ENCODE results near the gene FKBP1A.
"Not testable (repeated sequence)": the region's sequence is repeated elsewhere in the genome, so short reads cannot be mapped to it uniquely, and the experiment has no call there.

Gene FKBP1A

DNA sequence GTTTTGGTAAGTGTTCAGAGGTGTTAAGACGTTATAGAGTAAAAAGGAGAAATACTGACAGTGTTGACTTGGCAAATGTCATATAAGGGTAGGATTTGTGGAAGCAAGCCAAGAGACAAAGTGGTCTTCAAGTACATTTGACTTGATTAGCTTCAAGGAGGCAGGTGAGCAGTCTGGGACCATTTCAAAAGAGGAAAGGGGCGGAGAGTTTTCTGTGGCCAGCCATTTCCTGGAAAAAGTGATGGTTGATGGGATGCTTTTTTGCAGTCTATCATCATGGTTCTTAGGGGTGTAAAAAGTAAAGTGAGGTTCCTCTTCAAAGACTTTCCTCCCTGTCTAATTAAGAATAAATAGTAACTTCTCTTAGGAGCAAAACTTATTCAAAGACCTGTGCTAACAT is 28.7 kb downstream of the FKBP1A start:
- DNase-seq (ENCODE audit: low read depth in 2 of 2): peak in 1 of 2 donors; percentile 28

DNA sequence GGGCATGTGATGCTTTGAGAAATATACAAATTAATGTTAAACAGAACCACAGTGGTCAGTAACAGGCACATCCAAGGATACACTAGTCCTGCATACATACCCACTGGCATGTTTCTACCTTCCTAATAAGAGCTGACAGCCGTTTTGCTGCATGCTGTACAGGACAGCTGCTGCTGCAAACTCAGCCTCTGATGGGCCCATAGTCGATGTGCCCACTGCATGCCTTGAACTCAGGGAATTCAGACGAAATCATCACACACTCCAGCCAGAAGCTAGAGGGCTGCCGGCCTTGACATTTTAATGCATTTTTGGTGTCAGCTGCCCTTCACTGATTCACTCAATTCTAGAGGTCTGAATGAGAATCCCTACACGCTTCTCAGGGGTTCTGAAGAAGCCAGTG is 29.3 kb downstream of the FKBP1A start:
- no peak for DNase-seq (ENCODE audit: low read depth in 2 of 2)

DNA sequence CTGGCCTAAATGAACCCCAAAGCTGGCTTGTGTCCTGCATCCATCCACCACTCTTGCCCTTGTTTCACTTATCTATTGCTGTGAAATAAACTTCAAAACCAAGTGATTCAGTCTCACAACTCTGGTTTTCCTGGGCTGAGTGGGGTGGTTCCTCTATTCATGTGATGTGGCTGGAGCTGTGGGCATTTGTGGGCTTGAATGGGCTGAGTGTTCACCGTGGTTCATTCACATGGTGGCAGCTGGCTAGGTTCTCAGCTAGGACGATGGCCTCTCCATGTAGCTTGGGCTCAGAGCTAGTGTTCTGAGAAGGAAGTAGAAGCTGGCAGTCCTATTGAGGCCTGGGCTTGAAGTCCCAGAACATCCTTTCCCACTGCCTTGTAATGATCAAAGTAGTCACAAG is 30.4 kb downstream of the FKBP1A start:
- no peak for DNase-seq (ENCODE audit: low read depth in 2 of 2)

DNA sequence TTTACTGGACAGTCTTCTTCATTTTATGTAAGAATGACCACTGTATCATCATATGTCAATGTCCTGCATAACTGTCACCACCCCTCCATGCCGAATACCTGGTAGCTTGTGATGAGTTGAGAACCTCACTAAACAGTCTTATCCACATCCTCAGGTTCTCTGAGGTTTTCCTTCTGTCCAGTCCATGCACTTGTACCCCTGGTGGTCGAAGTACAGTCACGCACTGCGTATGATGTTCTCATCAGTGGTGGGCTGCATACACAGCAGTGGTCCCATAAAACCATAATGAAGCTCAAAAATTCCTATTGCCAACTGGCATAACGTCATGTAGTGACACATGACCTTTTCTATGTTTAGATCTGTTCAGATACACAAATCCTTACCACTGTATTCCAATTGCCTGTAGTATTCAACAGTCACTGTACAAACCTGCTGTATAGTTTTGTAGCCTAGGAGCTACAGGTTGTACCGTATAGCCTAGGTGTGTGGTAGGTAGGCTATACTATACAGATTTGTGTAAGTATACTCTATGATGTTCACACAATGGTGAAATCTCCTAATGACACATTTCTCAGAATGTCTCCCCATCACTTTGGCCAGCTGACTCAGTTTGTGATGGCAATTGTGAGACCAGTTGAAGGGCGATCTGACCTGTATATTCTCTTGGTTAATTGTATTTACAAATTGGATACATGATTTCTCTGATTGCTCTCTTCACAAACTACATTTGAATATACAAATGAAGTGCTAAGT is 32.6 kb downstream of the FKBP1A start:
- no peak for DNase-seq (ENCODE audit: low read depth in 2 of 2)

DNA sequence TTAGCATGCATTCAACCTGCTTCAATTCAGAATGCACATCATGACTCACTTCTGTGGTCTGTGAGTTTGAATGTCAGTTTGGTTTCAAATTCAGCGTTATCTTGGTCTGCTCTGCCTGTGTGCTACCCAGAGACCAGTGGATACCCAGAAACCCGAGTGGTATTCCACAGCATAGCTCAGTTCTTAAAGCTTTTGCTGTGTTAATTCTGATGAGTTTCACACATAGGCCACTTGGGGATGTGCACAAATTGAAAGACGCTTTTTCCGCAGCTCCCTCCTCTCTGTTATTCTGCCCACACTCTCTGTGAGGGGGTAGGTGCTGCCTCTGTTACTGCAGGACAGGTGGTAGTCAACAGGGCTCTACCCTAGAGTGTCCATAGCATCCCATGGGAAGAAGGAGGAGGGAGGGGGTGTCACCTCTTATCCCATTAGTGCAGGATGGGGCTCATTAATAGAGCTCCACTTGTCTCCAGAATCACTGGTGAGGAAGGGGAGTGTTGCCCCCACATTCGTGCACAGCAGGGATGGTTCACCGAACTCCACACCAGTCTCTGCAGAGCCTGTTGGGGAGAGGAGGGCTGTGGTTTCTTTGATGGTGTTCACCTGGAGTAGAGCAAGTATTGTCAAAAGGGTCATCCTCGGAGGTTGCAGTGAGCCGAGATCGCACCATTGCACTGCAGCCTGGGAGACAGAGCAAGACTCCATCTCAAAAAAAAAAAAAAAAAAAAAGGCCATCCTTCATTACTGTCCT is 34.8 kb downstream of the FKBP1A start:
- DNase-seq (ENCODE audit: low read depth in 2 of 2): peak in 1 of 2 donors; percentile 37

DNA sequence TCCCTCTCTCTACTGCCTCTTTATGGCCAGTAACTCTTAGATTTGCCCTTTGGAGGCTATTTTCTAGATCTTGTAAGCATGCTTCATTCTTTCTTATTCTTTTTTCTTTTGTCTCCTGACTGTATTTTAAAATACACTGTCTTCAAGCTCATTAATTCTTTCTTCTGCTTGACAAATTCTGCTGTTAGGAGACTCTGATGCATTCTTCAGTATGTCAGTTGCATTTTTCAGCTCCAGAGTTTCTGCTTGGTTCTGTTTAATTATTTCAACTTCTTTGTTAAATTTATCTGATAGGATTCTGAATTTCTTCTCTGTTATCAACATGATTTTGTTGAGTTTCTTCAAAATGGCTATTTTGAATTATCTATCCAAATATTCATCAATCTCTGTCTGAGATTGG is 38.9 kb downstream of the FKBP1A start:
- DNase-seq (ENCODE audit: low read depth in 2 of 2): no peak

DNA sequence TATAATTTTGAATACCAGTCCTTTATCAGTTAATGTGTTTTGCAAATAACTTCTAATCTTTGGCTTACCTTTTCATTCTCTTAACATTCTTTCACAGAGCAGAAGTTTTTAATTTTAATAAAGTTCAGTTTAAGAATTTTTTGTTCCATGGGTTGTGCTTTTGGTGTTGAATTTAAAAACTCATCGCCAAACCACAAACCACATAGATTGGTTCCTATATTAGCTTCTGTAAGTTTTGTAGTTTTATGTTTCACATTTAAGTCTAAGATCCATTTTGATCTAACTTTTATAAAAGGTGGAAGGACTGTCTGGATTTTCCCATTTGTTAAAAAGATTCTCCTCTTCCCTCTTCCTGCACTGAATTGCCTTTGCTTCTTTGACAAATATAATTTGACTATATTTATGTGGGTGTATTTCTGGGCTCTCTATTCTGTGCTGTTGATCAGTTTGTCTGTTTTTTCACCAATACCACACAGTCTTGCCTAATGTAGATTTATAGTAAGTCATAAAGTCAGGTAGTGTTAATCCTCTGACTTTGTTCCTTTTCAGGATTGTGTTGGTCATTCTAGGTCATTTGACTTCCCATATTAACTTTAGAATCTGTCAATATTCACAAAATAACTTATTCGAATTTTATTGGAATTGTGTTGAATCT is 46.4 kb downstream of the FKBP1A start:
- no peak for DNase-seq (ENCODE audit: low read depth in 2 of 2)

DNA sequence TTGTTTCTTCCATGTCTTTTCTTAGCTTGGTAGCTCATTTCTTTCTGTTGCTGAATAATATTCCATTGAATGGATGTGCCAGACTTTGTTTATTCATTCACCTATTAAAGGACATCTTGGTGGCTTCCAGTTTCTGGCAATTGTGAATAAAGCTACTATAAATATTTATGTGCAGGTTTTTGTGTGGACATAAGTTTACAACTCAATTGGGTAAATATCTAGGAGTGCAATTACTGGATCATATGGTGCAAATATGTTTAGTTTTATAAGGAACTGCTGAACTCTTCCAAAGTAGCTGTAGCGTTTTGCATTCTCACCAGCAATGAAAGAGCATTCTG is 47.1 kb downstream of the FKBP1A start:
- DNase-seq (ENCODE audit: low read depth in 2 of 2): no peak

DNA sequence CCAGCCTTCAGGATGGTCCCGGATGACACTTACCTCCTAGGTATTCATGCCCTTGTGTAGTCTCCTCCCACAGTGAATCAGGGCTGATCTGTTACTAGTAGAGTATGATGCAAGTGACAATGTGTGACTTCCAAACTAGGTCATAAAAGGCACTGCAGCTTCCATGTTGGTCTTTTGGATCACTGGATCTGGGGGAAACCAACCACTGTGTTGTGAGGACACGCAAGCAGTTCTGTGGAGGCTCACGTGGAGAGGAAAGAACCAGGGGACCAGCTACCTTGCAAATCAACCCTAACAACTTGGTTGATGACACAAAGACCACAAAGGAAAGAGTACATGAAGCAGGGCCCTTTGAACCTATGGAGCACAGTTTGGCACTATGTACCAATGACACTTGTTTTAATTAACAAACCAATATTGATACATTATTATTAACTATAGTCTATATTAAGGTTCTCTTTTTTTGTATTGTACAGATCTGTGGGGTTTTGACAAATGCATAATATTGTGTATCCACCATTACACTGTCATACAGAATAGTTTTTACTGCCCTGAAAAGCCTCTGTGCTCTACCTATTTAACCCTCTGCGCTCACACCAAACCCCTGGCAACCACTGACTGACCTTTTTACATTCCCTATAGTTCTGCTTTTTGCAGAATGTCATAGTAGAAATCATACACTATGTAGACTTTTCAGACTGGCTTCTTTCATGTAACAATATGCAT is 47.7 kb downstream of the FKBP1A start:
- DNase-seq (ENCODE audit: low read depth in 2 of 2): no peak

DNA sequence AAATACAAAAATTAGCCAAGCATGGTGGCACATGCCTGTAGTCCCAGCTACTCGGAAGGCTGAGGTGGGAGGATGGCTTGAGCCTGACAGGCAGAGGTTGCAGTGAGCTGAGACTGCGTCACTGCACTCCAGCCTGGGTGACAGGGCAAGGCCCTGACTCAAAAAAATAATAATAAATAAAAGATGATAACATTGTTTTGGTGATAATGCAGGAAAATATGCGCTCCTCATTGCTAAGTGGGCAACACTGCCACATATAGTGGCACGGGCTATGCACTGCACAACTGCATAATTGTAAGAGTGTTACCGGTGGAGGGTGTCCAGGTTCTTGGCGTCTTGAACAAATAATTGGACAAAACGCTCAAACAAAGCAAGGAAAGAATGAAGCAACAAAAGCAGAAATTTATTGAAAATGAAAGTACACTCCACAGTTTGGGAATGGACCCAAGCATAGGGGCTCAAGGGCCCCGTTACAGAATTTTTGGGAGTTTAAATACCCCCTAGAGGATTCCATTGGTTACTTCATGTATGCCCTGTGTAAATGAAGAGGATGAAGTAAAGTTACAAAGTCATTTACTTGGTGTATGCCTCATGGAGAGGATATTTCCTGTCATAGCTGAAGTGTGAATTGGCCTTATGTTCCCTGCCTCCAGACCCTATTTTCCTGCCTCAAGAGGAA is 49.3 kb downstream of the FKBP1A start:
- DNase-seq (ENCODE audit: low read depth in 2 of 2): not testable (repeated sequence)

DNA sequence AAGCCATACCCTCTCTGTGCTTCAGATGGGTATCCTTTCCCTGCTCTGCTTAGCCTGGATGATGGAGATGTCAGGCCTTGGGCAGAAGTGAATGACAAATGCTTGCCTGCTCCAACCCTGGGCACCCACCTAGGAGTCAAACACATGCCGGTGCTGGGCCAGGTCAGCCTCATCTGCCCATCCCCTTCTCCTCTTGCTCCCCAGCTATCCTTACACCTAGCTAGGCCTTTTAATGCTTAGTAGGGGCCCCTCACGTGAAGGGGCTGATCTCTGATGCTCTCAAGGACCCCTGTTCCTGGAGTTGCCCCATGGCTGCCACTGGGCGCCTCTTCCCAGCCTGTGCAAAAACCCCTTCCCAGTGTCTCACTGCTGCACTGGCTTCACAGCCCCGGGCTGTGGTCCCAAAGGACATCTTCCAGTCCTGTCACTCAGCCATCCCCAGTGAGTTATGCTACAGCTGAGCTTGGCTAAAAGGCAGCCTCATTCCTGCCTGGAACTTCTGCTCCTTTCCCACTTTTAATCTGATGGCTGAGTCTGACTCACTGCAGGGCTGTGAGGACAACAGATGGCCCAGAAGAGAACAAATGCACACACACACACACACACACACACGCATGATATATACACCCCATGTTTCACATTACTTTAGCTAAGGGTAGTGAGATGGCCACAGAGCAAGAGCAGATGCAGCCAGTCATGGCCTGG is 51.1 kb downstream of the FKBP1A start:
- DNase-seq (ENCODE audit: low read depth in 2 of 2): no peak

DNA sequence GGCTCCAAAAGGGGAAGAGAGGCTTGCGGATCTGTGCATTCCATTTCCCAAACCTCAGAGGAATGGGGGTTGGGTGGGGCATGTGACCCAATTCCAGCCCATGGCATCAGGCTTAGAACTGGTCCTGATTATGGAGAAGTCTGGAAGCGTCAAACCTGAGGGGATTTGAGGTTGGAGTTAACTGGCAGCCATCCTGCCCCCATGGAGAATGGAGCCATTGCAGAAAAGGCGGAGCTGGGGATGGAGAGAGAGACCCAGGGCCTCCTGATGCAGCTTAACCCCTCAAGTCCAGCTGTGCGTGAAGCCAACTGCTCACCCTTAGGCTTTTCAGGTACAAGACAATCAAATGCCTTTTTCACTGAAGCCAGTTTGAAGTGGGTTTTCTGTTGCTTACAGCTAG is 54.1 kb downstream of the FKBP1A start:
- no peak for DNase-seq (ENCODE audit: low read depth in 2 of 2)

DNA sequence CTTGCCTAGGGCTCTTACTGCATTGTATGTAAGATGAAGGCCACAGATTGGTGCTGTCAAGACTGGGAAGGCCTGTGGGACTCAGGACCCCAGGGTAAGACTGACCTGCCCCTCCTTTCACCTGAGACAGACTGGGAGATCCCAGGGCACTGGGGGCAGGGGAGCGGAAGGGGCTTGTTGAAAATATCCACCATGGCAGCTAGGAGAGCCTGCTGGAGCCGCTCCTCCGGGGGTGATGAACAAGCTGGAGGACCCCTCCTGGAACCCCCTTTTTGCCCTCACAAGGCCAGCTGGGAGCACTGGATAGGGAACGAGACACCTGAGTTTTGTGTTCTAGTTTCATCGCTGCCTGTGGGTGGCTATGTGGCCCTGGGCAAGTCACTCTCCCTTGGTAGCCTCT is 54.8 kb downstream of the FKBP1A start:
- no peak for DNase-seq (ENCODE audit: low read depth in 2 of 2)

DNA sequence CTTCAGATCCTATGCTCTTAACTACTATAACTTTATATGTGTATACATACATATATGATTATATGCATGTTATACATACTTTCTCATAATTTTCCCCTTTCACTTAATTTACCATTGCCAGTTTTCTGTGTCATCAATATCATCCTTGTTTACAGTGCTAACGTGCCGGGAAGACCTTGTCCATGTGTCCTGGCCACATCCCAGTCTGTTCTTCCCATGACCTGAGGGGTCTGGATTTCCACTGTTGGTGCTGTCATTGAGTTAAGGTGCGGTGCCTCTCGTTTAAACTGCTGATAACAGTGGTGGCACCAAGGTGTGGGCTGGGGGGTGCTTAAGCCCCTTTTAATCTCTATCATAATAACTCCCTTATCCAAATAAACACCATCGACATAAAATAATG is 55.4 kb downstream of the FKBP1A start:
- no peak for DNase-seq (ENCODE audit: low read depth in 2 of 2)

DNA sequence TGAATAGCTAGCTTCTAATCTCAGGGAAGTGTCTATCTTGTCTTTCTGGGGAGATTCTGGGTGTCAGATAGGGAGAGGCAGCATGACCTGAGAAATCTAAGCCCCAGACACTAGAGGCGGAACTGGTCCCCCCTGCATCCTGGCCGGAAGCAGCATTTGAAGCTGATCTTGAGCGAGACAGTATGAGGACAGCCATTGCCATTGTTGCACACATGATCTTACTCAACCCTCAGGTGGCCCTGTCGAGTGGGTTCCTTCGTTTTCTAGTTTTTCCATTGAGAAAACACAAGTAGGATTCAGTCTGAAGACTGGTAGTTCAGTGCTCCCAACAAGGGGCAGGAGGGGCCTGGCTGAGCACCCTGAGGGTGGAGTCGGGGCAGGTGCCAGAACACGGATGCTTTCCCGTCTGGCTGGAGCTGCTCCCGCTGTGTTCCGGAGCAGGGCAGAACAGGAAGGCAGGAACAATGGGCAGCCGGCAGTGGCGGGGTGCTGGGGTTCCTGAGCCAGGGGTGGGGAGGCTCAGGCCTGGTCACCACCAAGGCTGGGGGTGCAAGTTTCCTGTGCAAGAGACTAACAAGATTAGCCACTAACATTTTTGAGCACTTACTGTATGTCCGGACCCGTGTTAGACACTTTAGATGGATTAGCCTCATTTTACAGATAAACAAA is 56.0 kb downstream of the FKBP1A start:
- no peak for DNase-seq (ENCODE audit: low read depth in 2 of 2)

DNA sequence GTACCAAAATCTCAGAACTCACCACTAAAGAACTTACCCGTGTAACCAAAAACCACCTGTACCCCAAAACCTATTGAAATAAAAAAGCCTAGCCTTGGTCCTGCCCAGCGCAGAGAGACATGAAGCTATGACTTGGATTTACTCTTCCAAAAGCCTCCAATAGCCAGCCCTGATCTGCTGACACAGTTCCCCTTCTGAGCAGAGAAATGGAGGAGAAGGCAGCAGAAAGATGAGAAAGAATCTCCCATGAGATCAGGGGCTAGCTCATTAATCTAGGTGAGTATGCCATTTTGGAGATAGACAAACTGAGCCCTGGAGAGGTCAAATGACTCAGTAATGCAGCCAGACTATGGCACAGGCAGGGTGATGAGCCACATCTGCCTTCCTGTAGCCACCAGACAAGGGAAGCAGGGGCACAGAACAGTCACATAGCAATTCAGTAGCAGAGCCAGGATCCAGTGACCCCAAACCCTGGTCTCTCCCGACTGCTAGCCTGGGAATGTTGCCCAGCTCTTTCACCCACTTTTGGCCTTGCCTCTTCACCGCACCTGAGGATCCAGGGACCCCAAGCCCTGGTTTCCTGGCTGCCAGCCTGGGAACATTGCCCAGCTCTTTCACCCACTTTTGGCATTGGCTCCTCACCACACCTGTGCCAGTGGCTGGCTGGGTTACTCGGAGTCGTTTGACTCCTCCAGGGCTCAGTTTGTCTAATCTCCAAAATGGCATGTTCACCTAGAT is 56.7 kb downstream of the FKBP1A start:
- no peak for DNase-seq (ENCODE audit: low read depth in 2 of 2)

DNA sequence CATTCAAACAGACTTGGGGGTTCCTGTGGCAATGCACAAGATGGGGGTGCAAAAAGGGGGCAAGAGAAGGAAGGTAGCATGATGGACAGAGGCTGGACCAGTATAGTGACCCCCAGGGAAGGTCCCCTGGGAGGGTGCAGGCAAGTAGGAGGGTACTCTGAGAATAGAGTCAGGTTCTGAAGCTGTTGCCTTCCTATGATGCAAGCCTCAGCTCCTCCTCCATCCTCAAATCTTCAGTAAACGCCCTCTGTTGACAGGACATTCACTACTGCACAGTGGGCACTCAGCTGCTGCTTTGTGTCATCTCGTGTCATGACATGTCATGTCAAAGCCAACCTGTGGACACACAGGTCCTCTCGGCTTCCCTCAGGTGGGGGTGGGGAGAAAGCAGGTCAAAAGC is 58.1 kb downstream of the FKBP1A start:
- no peak for DNase-seq (ENCODE audit: low read depth in 2 of 2)

DNA sequence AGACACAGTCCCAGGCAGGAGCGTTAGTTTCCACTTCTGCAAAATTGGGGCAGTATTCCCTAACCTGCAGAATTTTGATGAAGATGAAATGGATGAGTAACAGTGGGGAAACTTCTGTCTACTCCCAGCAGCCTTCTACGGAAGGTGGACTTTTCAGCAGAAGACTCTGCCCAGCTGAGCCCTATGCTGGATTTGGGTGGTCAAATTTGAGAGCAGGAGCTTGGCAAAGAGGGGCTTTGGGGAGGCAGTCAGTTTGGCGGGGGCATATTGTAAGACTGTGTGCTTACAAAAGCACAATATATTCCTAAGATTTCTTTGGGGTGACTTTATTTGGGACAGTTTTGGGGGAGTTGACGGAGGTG is 58.5 kb downstream of the FKBP1A start:
- no peak for DNase-seq (ENCODE audit: low read depth in 2 of 2)

DNA sequence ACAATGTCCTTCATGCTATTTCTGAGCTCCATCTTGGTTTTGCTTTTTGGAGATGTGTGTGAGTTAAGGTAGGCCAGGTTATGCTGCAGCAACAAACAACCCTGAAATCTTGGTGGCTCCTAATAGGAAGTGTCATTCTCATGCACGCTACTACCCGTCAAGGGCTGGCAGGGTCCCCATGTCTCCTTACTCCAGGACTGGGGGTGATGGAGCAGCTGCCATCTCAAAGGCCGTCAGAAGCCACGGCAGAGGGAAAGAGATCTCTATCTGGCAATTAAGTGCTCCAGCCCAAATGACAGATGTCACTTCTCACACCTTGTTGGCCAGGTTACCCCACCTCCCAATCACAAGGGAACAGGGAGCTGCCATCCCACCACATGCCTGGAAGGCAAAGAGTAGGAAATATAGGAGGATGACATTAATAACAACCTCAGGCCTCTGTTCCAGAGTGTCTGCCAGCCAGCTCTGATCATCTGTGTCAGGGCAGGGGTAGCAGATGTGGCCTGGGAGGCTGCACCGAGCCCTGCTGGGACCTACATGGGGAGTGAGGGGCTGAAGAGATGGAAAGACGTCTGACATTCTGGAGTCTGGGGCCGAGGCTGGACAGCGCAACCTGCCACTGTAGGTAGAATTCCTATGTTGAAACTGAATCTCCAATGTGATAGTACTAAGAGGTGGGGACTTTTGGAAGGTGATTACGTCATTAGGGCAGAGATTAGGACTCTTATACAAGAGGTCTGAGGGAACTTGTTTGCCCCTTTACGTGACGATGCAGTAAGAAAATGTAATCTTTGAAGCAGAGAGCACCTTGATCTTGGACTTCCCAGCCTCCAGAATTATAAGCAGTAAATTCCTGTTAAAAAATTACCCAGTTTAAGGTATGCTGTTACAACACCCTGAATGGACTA is 59.1 kb downstream of the FKBP1A start:
- no peak for DNase-seq (ENCODE audit: low read depth in 2 of 2)
